ENCODE data around the gene TECTB.

Gene TECTB

GRCh38 chr10:112274831-112275230 is 8.4 kb upstream of the TECTB start:
- TF ChIP-seq CTCF (IDR thresholded peaks at IDR 0.05; ENCODE audit: unreplicated experiment in 3 of 3): no peak
- Mint-ChIP-seq H3K9me3 (no peaks in the 10 kb centered on the region), H3K4me3 (no peak overlapping the region), H3K27me3 (ENCODE audit: low read depth) (peaks cover 8% of the 10 kb centered on the region), H3K36me3 (ENCODE audit: low read depth) (no peaks in the 10 kb centered on the region), H3K27ac (no peak overlapping the region), H3K4me1 (peaks cover 5% of the 10 kb centered on the region)

GRCh38 chr10:112275512-112276245 is 7.5 kb upstream of the TECTB start:
- H3K4me1 Mint-ChIP-seq: peaks cover 5% of the 10 kb centered on the region
- H3K27ac Mint-ChIP-seq: no peak overlapping the region
- peaks cover 4% of the 10 kb centered on the region for H3K27me3 Mint-ChIP-seq (ENCODE audit: low read depth)
- no peaks in the 10 kb centered on the region for H3K9me3 Mint-ChIP-seq
- no peak overlapping the region for H3K4me3 Mint-ChIP-seq
- no peak for TF ChIP-seq CTCF (IDR thresholded peaks at IDR 0.05; ENCODE audit: unreplicated experiment in 3 of 3)
- no peaks in the 10 kb centered on the region for H3K36me3 Mint-ChIP-seq (ENCODE audit: low read depth)

- Mint-ChIP-seq H3K27me3 (ENCODE audit: low read depth) (peaks cover 4% of the 10 kb centered on the region), H3K36me3 (ENCODE audit: low read depth) (no peaks in the 10 kb centered on the region), H3K9me3 (no peaks in the 10 kb centered on the region), H3K4me3 (no peak overlapping the region), H3K27ac (no peak overlapping the region), H3K4me1 (peaks cover 5% of the 10 kb centered on the region)
- no peak for TF ChIP-seq CTCF (IDR thresholded peaks at IDR 0.05; ENCODE audit: unreplicated experiment in 3 of 3)
Measured at GRCh38 chr10:112278871-112279270, 4.3 kb upstream of the TECTB start.

- no peak overlapping the region for H3K4me3 Mint-ChIP-seq
- H3K27ac Mint-ChIP-seq: no peak overlapping the region
- no peaks in the 10 kb centered on the region for H3K36me3 Mint-ChIP-seq (ENCODE audit: low read depth)
- H3K27me3 Mint-ChIP-seq (ENCODE audit: low read depth): peaks cover 4% of the 10 kb centered on the region
- no peak for TF ChIP-seq CTCF (IDR thresholded peaks at IDR 0.05; ENCODE audit: unreplicated experiment in 3 of 3)
- peaks cover 5% of the 10 kb centered on the region for H3K4me1 Mint-ChIP-seq
- no peaks in the 10 kb centered on the region for H3K9me3 Mint-ChIP-seq
Measured at GRCh38 chr10:112279433-112279832, 3.8 kb upstream of the TECTB start.

DNA sequence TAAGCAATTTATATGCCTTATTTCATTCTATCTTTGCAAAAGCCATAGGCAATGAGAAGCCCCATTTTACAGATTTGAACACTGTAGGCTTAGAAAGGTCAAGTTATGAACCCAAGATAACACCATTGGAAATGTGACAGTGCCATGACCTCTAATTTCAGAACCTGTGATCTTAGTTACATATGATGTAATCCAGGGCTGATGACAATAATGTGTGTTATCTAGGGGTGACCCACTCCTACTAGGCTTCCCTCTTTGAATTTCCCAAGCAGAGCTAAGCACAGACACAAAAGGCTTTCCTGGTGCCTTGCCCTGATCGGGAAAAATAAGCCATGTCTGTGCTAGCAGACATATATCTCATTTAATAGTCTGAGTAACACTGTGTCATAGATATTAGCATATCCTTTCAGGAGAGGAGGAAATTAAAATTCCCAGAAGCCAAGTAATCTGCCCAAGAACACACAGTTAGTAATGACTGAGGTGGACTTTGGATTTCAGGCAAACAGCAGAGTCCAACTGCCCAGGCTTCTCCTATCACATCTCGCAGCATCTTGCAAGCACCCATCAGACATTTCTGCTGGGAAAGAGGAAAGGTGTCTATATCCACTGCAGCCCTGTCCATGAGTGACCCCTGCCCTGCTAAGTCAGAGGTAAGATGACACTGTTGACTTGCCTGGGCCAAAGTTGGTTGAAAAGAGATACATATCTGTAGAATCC is 2.8 kb upstream of the TECTB start:
- Mint-ChIP-seq H3K27ac (no peak overlapping the region), H3K4me3 (no peak overlapping the region), H3K9me3 (no peaks in the 10 kb centered on the region), H3K4me1 (peaks cover 5% of the 10 kb centered on the region), H3K27me3 (ENCODE audit: low read depth) (peaks cover 11% of the 10 kb centered on the region), H3K36me3 (ENCODE audit: low read depth) (no peaks in the 10 kb centered on the region)
- TF ChIP-seq CTCF (IDR thresholded peaks at IDR 0.05; ENCODE audit: unreplicated experiment in 3 of 3): no peak
